PC-9 (cell line): ENCODE measurements around the gene DOCK3. TPM values are rescaled to one million over a fixed set of nuclear protein-coding genes. Genes with fewer than 3 reads are reported as not detected.

ENCODE experiments used
- BruUV-seq: library from RNA; stranded (reverse); fragments of 400-500 nt; replicated peaks from 2 replicates; lab custom pipeline; 2021; lab: Mats Ljungman, UMichigan
- CTCF ChIA-PET: fragments of 300-600 bp; sonication (Branson Sonifier 250); formaldehyde crosslinking; loops from one replicate; lab custom pipeline; 2022; ENCODE audit warnings: antibody characterized with exemption; lab: Charles Lee
- POLR2A ChIA-PET: fragments of 300-600 bp; sonication (Branson Sonifier 250); formaldehyde crosslinking; loops from one replicate; lab custom pipeline; 2022; ENCODE audit warnings: antibody characterized with exemption; ENCODE audit not compliant: unreplicated experiment; lab: Charles Lee
- DNase-seq, 2 experiments: peaks; one replicate each; pipeline versions ENCODE4 v3.0.0 to v3.0.0-alpha.2; 2015 to 2022; ENCODE audit warnings: mixed read lengths in 1 of 2
- H2AFZ ChIP-seq: fragments of 200-600 bp; sonication (generic); 2 replicates; pipeline ENCODE4 v1.8.1; 2017; ENCODE audit warnings: antibody characterized with exemption
- H3F3A ChIP-seq: fragments of 200-600 bp; sonication (generic); 2 replicates; pipeline ENCODE4 v1.8.1; 2017; ENCODE audit warnings: antibody characterized with exemption, mild to moderate bottlenecking, low read depth; ENCODE audit not compliant: insufficient read depth
- H3K27ac ChIP-seq: fragments of 200-600 bp; sonication (generic); 2 replicates; pipeline ENCODE4 v1.6.1; 2016; ENCODE audit warnings: mixed run types
- H3K27me3 ChIP-seq: fragments of 200-600 bp; sonication (generic); 2 replicates; pipeline ENCODE4 v1.6.1; 2016; ENCODE audit warnings: low read depth, mixed run types; ENCODE audit not compliant: insufficient read depth
- H3K36me3 ChIP-seq: fragments of 200-600 bp; sonication (generic); 2 replicates; pipeline ENCODE4 v1.6.1; 2016; ENCODE audit warnings: low read depth, mixed run types
- H3K4me1 ChIP-seq: fragments of 200-600 bp; sonication (generic); replicated peaks from 2 replicates; pipeline ENCODE4 v1.6.1; 2016; ENCODE audit warnings: mixed run types; ENCODE audit not compliant: insufficient read depth
- H3K4me2 ChIP-seq: fragments of 200-600 bp; sonication (generic); 2 replicates; pipeline ENCODE4 v1.6.1; 2017; ENCODE audit warnings: mixed run types
- H3K4me3 ChIP-seq: fragments of 200-600 bp; sonication (generic); 2 replicates; pipeline ENCODE4 v1.6.1; 2016; ENCODE audit warnings: mixed run types
- H3K79me2 ChIP-seq: fragments of 200-600 bp; sonication (generic); 2 replicates; pipeline ENCODE4 v1.6.1; 2017; ENCODE audit warnings: low read depth, mixed run types
- H3K9me2 ChIP-seq: fragments of 200-600 bp; sonication (generic); 2 replicates; pipeline ENCODE4 v1.8.1; 2017; ENCODE audit warnings: mild to moderate bottlenecking; ENCODE audit not compliant: insufficient read depth
- H3K9me3 ChIP-seq: fragments of 200-600 bp; sonication (generic); 2 replicates; pipeline ENCODE4 v1.8.1; 2016; ENCODE audit warnings: low read depth; ENCODE audit not compliant: insufficient read depth
- H4K20me1 ChIP-seq: fragments of 200-600 bp; sonication (generic); 2 replicates; pipeline ENCODE4 v1.8.1; 2017; ENCODE audit not compliant: insufficient read depth
- CTCF ChIP-seq: fragments of 200-600 bp; sonication (generic); conservative IDR thresholded peaks from 2 replicates; pipeline ENCODE4 v1.6.1; 2017; ENCODE audit warnings: mixed run types, antibody characterized with exemption, mild to moderate bottlenecking, moderate library complexity
- EZH2 ChIP-seq: fragments of 200-600 bp; sonication (generic); IDR thresholded peaks from 2 replicates; pipeline ENCODE4 v1.8.0; 2017; ENCODE audit warnings: antibody characterized with exemption, low read depth
- intact Hi-C: fragments of 100-400 bp; cut with micrococcal nuclease; formaldehyde crosslinking; loops from one replicate; pipeline ENCODE4 v1.10.0; 2022; ENCODE audit not compliant: unreplicated experiment
- total RNA-seq: library from RNA; stranded (reverse); gene quantifications from 2 replicates; pipeline ENCODE4 v1.2.3, GENCODE V29; 2021

The DOCK3 gene
- total RNA-seq, 1 experiment from 2014 or later = 16.9 TPM

- no TSS peak for BruUV-seq
- H3K4me3 ChIP-seq = no peak overlapping the region
- POLR2A ChIA-PET = no interaction called here
Observed at GRCh38 chr3:51295625-51296024, 620.9 kb downstream of the DOCK3 start.

GRCh38 chr3:51297333-51297732 is 622.6 kb downstream of the DOCK3 start:
- no peak overlapping the region for H3K4me2 ChIP-seq
- no peak for DNase-seq
- no peaks in the 10 kb centered on the region for H3F3A ChIP-seq
- TF ChIP-seq EZH2 = no peak
- TF ChIP-seq CTCF = no peak
- no peaks in the 10 kb centered on the region for H3K9me2 ChIP-seq
- no peak overlapping the region for H2AFZ ChIP-seq
- H3K4me3 ChIP-seq = no peak overlapping the region
- ChIA-PET POLR2A (no interaction called here), CTCF (no interaction called here)
- no peaks in the 10 kb centered on the region for H3K4me1 ChIP-seq
- no peak overlapping the region for H3K27ac ChIP-seq
- no peaks in the 10 kb centered on the region for H3K79me2 ChIP-seq
- no peaks in the 10 kb centered on the region for H3K27me3 ChIP-seq
- H4K20me1 ChIP-seq = no peaks in the 10 kb centered on the region
- no TSS peak for BruUV-seq
- no peaks in the 10 kb centered on the region for H3K36me3 ChIP-seq
- intact Hi-C loops = no loop called here
- no peaks in the 10 kb centered on the region for H3K9me3 ChIP-seq

More at GRCh38 chr3:51295625-51296024, 620.9 kb downstream of the DOCK3 start:
- Histone ChIP-seq H3K36me3 (no peaks in the 10 kb centered on the region), H3K79me2 (no peaks in the 10 kb centered on the region), H3K9me3 (no peaks in the 10 kb centered on the region), H3K4me1 (no peaks in the 10 kb centered on the region), H3K9me2 (no peaks in the 10 kb centered on the region), H4K20me1 (no peaks in the 10 kb centered on the region), H3K4me2 (no peak overlapping the region), H3K27me3 (no peaks in the 10 kb centered on the region), H3K27ac (no peak overlapping the region), H3F3A (no peaks in the 10 kb centered on the region), H2AFZ (no peak overlapping the region)
- CTCF ChIA-PET = no interaction called here
- no peak for DNase-seq
- no peak for TF ChIP-seq EZH2
- TF ChIP-seq CTCF = no peak
- intact Hi-C loops = no loop called here

GRCh38 chr3:51304230-51304629 is 629.5 kb downstream of the DOCK3 start:
- no peak for DNase-seq
- Histone ChIP-seq H3K9me3 (0 out of 2 replicates have a peak, but pooled peaks cover 6% of the 10 kb centered on the region), H3K27ac (no peak overlapping the region), H3K36me3 (no peaks in the 10 kb centered on the region), H3K4me1 (no peaks in the 10 kb centered on the region), H3K79me2 (no peaks in the 10 kb centered on the region), H3K4me2 (no peak overlapping the region), H3F3A (no peaks in the 10 kb centered on the region), H4K20me1 (no peaks in the 10 kb centered on the region), H3K4me3 (no peak overlapping the region), H2AFZ (no peak overlapping the region), H3K27me3 (no peaks in the 10 kb centered on the region), H3K9me2 (no peaks in the 10 kb centered on the region)
- ChIA-PET CTCF (interaction anchor here (0.6 kb wide), 1 partner anchor 637 kb away, joined by 3 read pairs; the partner anchor contains the start of gene RRP9), POLR2A (no interaction called here)
- BruUV-seq = no TSS peak
- TF ChIP-seq EZH2 = no peak
- no peak for TF ChIP-seq CTCF
- intact Hi-C loops = no loop called here
